GM12878 (cell line): ENCODE data around the gene PPP2R2D. TPM values are rescaled to one million over a fixed set of nuclear protein-coding genes. Genes with fewer than 3 reads are reported as not detected.

Experiments
- ATAC-seq: fragments of 200-7000 bp; cut with Tn5 transposase; 3 replicates; pipeline ENCODE4 v1.9.1; 2020; ENCODE audit warnings: mild to moderate bottlenecking, moderate library complexity
- BruUV-seq: library from RNA; stranded (reverse); fragments of 400-500 nt; replicated peaks from 2 replicates; lab custom pipeline; 2021; lab: Mats Ljungman, UMichigan
- CTCF ChIA-PET: fragments of 300-600 bp; sonication (Branson Sonifier 250); formaldehyde crosslinking; extraction: SDS; loops from one replicate; lab custom pipeline; 2021; ENCODE audit warnings: inconsistent platforms; lab: Yijun Ruan, JAX
- POLR2A ChIA-PET: fragments of 350-600 bp; formaldehyde crosslinking; extraction: SDS; loops from one replicate; lab custom pipeline; 2021; ENCODE audit warnings: inconsistent platforms; lab: Charles Lee
- RAD21 ChIA-PET: fragments of 300-600 bp; sonication (Branson Sonifier 250); formaldehyde crosslinking; loops from one replicate; lab custom pipeline; 2023; ENCODE audit warnings: antibody characterized with exemption; ENCODE audit not compliant: unreplicated experiment; lab: Charles Lee
- SMC1A ChIA-PET: fragments of 300-600 bp; sonication (Branson Sonifier 250); formaldehyde crosslinking; loops from one replicate; lab custom pipeline; 2023; ENCODE audit not compliant: unreplicated experiment, uncharacterized antibody; lab: Charles Lee
- DNase-seq: peaks from one replicate; pipeline ENCODE4 v3.0.0-alpha.2; 2011; ENCODE audit warnings: low read depth, low spot score
- FAIRE-seq: peaks from 3 replicates; lab custom pipeline; 2011; peaks lifted over from hg19 to GRCh38; lab: Jason Lieb, UNC
- H2AFZ ChIP-seq: 2 replicates; pipeline ENCODE4 v1.6.0; 2011; ENCODE audit warnings: low read depth, low read length, control low read depth; ENCODE audit not compliant: control insufficient read depth
- H3K27ac ChIP-seq: 2 replicates; pipeline ENCODE4 v1.5.1; 2011; ENCODE audit warnings: control low read depth; ENCODE audit not compliant: control insufficient read depth, insufficient read depth
- H3K27me3 ChIP-seq, 2 experiments: replicated peaks in 1 of 2; 2 replicates each; pipeline versions ENCODE4 v1.6.0 to v1.6.1; 2011; ENCODE audit warnings: low read length in 1 of 2; ENCODE audit not compliant: control insufficient read depth in 2 of 2, insufficient read depth in 2 of 2
- H3K36me3 ChIP-seq, 2 experiments: 2 replicates each; pipeline ENCODE4 v1.5.1; 2011; ENCODE audit warnings: low read length in 1 of 2; ENCODE audit not compliant: control insufficient read depth in 2 of 2, insufficient read depth in 2 of 2
- H3K4me1 ChIP-seq: 2 replicates; pipeline ENCODE4 v1.6.1; 2011; ENCODE audit warnings: mild to moderate bottlenecking, low read length, moderate library complexity, mixed read lengths; ENCODE audit not compliant: control insufficient read depth, insufficient read depth
- H3K4me2 ChIP-seq: 2 replicates; pipeline ENCODE4 v1.6.0; 2011; ENCODE audit warnings: control low read depth; ENCODE audit not compliant: control insufficient read depth, insufficient read depth
- H3K4me3 ChIP-seq: fragments of 200-600 bp; sonication (generic); 2 replicates; pipeline ENCODE4 v1.5.1; 2016
- H3K79me2 ChIP-seq: 2 replicates; pipeline ENCODE4 v1.6.0; 2011; ENCODE audit warnings: low read length; ENCODE audit not compliant: control insufficient read depth, insufficient read depth
- H3K9ac ChIP-seq: 2 replicates; pipeline ENCODE4 v1.8.0; 2011; ENCODE audit warnings: low read length, control low read depth, mixed read lengths; ENCODE audit not compliant: control insufficient read depth, insufficient read depth
- H3K9me3 ChIP-seq: replicated peaks from 3 replicates; pipeline ENCODE4 v1.5.1; 2011; ENCODE audit warnings: mild to moderate bottlenecking, low read length; ENCODE audit not compliant: control insufficient read depth, insufficient read depth
- H4K20me1 ChIP-seq: 2 replicates; pipeline ENCODE4 v1.6.0; 2011; ENCODE audit not compliant: control insufficient read depth, insufficient read depth
- ATF7 ChIP-seq: fragments of 450-650 bp; IDR thresholded peaks from 2 replicates; pipeline ENCODE4 v1.6.1; 2016; ENCODE audit warnings: low read depth, mild to moderate bottlenecking
- BCL11A ChIP-seq: IDR thresholded peaks from 2 replicates; pipeline ENCODE4 v1.6.1; 2011; ENCODE audit warnings: low read depth, low read length
- CHD4 ChIP-seq: fragments of 200-600 bp; sonication (generic); IDR thresholded peaks from 2 replicates; pipeline ENCODE4 v1.6.1; 2016; ENCODE audit warnings: mild to moderate bottlenecking
- CREB1 ChIP-seq: IDR thresholded peaks from 2 replicates; pipeline ENCODE4 v1.6.1; 2012; ENCODE audit warnings: low read depth, mild to moderate bottlenecking, inconsistent platforms
- CTCF ChIP-seq, 3 experiments: IDR thresholded peaks in 2 of 3; conservative IDR thresholded peaks in 1 of 3; 2 replicates each; pipeline ENCODE4 v1.5.1; 2011; ENCODE audit warnings: low read depth in 3 of 3, low read length in 3 of 3, mild to moderate bottlenecking in 3 of 3, control low read depth in 2 of 3, moderate library complexity in 2 of 3, inconsistent platforms in 1 of 3, mixed read lengths in 1 of 3; ENCODE audit not compliant: control insufficient read depth in 2 of 3, insufficient read depth in 1 of 3; ENCODE audit errors: extremely low read depth in 1 of 3
- E2F8 ChIP-seq: fragments of 450-650 bp; IDR thresholded peaks from 2 replicates; pipeline ENCODE4 v1.6.1; 2018; ENCODE audit warnings: mild to moderate bottlenecking, low read depth, moderate library complexity; ENCODE audit not compliant: partially characterized antibody
- GATAD2B ChIP-seq: fragments of 450-650 bp; conservative IDR thresholded peaks from 2 replicates; pipeline ENCODE4 v1.6.1; 2017; ENCODE audit warnings: low read depth, mild to moderate bottlenecking, moderate library complexity
- IRF4 ChIP-seq: IDR thresholded peaks from 2 replicates; pipeline ENCODE4 v1.6.1; 2011; ENCODE audit warnings: low read depth, low read length
- KAT2A ChIP-seq: conservative IDR thresholded peaks from 2 replicates; pipeline ENCODE4 v1.6.1; 2011; ENCODE audit warnings: low read depth, low read length; ENCODE audit not compliant: control insufficient read depth
- MAX ChIP-seq: IDR thresholded peaks from 2 replicates; pipeline ENCODE4 v1.6.1; 2012; ENCODE audit warnings: low read depth, low read length, improper control_type of control experiment
- MEF2A ChIP-seq: IDR thresholded peaks from 2 replicates; pipeline ENCODE4 v1.6.1; 2011; ENCODE audit warnings: low read depth, mild to moderate bottlenecking, low read length, moderate library complexity; ENCODE audit not compliant: insufficient read depth
- NR2C1 ChIP-seq: fragments of 450-650 bp; IDR thresholded peaks from 2 replicates; pipeline ENCODE4 v1.6.1; 2017; ENCODE audit warnings: antibody characterized with exemption, mild to moderate bottlenecking, moderate library complexity
- POLR2AphosphoS5 ChIP-seq: IDR thresholded peaks from 2 replicates; pipeline ENCODE4 v1.6.1; 2011; ENCODE audit warnings: mild to moderate bottlenecking, low read length, inconsistent platforms
- RCOR1 ChIP-seq: conservative IDR thresholded peaks from 2 replicates; pipeline ENCODE4 v1.6.1; 2012; ENCODE audit warnings: low read depth, low read length, improper control_type of control experiment
- SKIL ChIP-seq: fragments of 450-650 bp; IDR thresholded peaks from 2 replicates; pipeline ENCODE4 v1.6.1; 2017; ENCODE audit warnings: mild to moderate bottlenecking, low read depth, inconsistent platforms; ENCODE audit not compliant: poor library complexity, severe bottlenecking
- SRF ChIP-seq, 2 experiments: IDR thresholded peaks; 2 replicates each; pipeline ENCODE4 v1.6.1; 2011; ENCODE audit warnings: low read depth in 2 of 2, low read length in 2 of 2, mild to moderate bottlenecking in 1 of 2, moderate library complexity in 1 of 2
- USF2 ChIP-seq: IDR thresholded peaks from 2 replicates; pipeline ENCODE4 v1.6.1; 2011; ENCODE audit warnings: low read depth, low read length, improper control_type of control experiment, borderline replicate concordance
- WGBS: methylation state at CpG from one replicate; pipeline ENCODE4 v1.1.6; 2016; ENCODE audit warnings: low lambda C conversion rate; ENCODE audit not compliant: insufficient replicate concordance, insufficient coverage; ENCODE audit errors: missing lambda C conversion rate; 5-methylcytosine and 5-hydroxymethylcytosine counted together
- in situ Hi-C: fragments of 300-500 bp; cut with MboI; formaldehyde crosslinking; loops from 9 replicates; pipeline ENCODE4 v1.14.3; 2018; ENCODE audit warnings: mixed read lengths
- intact Hi-C: fragments of 100-400 bp; cut with micrococcal nuclease; formaldehyde crosslinking; loops from one replicate; pipeline ENCODE4 v1.14.2; 2022; ENCODE audit not compliant: unreplicated experiment
- polyA plus RNA-seq, 11 experiments: library from polyadenylated mRNA; depleted of rRNA in 4 of 11; unstranded in 6 of 11; stranded (reverse) in 5 of 11; fragments of >200 nt; fragmentation: Nextera tagmentation in 4 of 11; fragmentation: Illumina TruSeq in 1 of 11; extraction: Ambion mirVana in 4 of 11; extraction: Trizol in 1 of 11; gene quantifications; 1 replicate in 1 of 11; 2 replicates in 10 of 11; pipeline versions ENCODE4 v1.2.1 to v1.2.3, GENCODE V29; 2011 to 2016; ENCODE audit warnings: inconsistent platforms in 2 of 11, missing spikeins in 2 of 11, low read depth in 1 of 11
- total RNA-seq, 4 experiments: library from RNA; depleted of rRNA in 3 of 4; stranded (reverse); fragments of >200 nt in 3 of 4; fragmentation: Illumina TruSeq in 1 of 4; extraction: Trizol in 1 of 4; gene quantifications; 2 replicates each; pipeline versions ENCODE4 v1.2.1 to v1.2.3, GENCODE V29; 2013 to 2021

PPP2R2D gene
- total and polyA plus RNA-seq, 10 of the 15 experiments (the other 5 are each of a cell fraction or from before 2014, with no cell fraction given) = 2.8 to 41.9 (median 21.8) TPM

GRCh38 chr10:131852176-131852822 is 48.5 kb upstream of the PPP2R2D start:
- ChIA-PET CTCF (no interaction called here), RAD21 (no interaction called here), SMC1A (no interaction called here), POLR2A (no interaction called here)
- no peaks in the 10 kb centered on the region for H3K79me2 ChIP-seq
- H3K4me2 ChIP-seq = no peak overlapping the region
- BruUV-seq = no TSS peak
- H3K4me1 ChIP-seq = no peaks in the 10 kb centered on the region
- in situ Hi-C loops (no loop called here), intact Hi-C loops (no loop called here)
- no peaks in the 10 kb centered on the region for H4K20me1 ChIP-seq
- H3K9me3 ChIP-seq = no peaks in the 10 kb centered on the region; the same call in 2 of the 3 replicates
- FAIRE-seq (no peak), ATAC-seq (no peak), DNase-seq (no peak)
- H3K27ac ChIP-seq = no peak overlapping the region
- no peaks in the 10 kb centered on the region for H3K36me3 ChIP-seq
- no peaks in the 10 kb centered on the region for H3K27me3 ChIP-seq
- H3K4me3 ChIP-seq = no peak overlapping the region
- H3K9ac ChIP-seq = no peak overlapping the region
- 85% methylated on average over 32 of the region's 32 CpGs for WGBS
- no peak overlapping the region for H2AFZ ChIP-seq
- TF ChIP-seq CREB1 (no peak), IRF4 (no peak), USF2 (no peak), SKIL (no peak), RCOR1 (no peak), GATAD2B (no peak), POLR2AphosphoS5 (no peak), MAX (no peak), MEF2A (no peak), KAT2A (no peak), CHD4 (no peak), NR2C1 (no peak), ATF7 (no peak), SRF (IDR thresholded peaks at IDR 0.05; ENCODE audit: low read depth in 2 of 2, low read length in 2 of 2) (no peak), BCL11A (no peak), CTCF (IDR thresholded peaks at IDR 0.05 in 2 of 3, conservative IDR thresholded peaks at IDR 0.05 in 1 of 3; ENCODE audit: control insufficient read depth in 2 of 3, extremely low read depth in 1 of 3, insufficient read depth in 1 of 3, low read depth in 3 of 3, low read length in 3 of 3) (no peak), E2F8 (no peak)
